Memory B cell (primary cell): ENCODE data around the gene CD200R1.

Experiments
- ATAC-seq: fragments of 150-1000 bp; cut with Tn5 transposase; 2 replicates; pipeline ENCODE4 v1.10.0; 2021; ENCODE audit warnings: low read depth, mild to moderate bottlenecking, moderate library complexity
- DNase-seq, 2 donors: peaks; one replicate each; pipeline ENCODE4 v3.0.0; 2022; ENCODE audit warnings: low spot score in 2 of 2
- H3K27ac Mint-ChIP-seq: one replicate; pipeline ENCODE4 v1.8.0; 2022; ENCODE audit warnings: mild to moderate bottlenecking, moderate library complexity, mixed read lengths
- H3K27me3 Mint-ChIP-seq: one replicate; pipeline ENCODE4 v1.8.0; 2022; ENCODE audit warnings: mixed read lengths
- H3K36me3 Mint-ChIP-seq: one replicate; pipeline ENCODE4 v1.8.0; 2022; ENCODE audit warnings: mild to moderate bottlenecking, mixed read lengths
- H3K4me1 Mint-ChIP-seq: one replicate; pipeline ENCODE4 v1.8.0; 2022; ENCODE audit warnings: mixed read lengths
- H3K4me3 Mint-ChIP-seq: one replicate; pipeline ENCODE4 v1.8.0; 2022; ENCODE audit warnings: mild to moderate bottlenecking, moderate library complexity, mixed read lengths
- H3K9me3 Mint-ChIP-seq: one replicate; pipeline ENCODE4 v1.8.0; 2022; ENCODE audit warnings: mixed read lengths

The CD200R1 gene

GRCh38 chr3:112889357-112889756 lies 85.5 kb downstream of the CD200R1 start:
- Mint-ChIP-seq H3K27me3 (no peaks in the 10 kb centered on the region), H3K4me3 (peak overlapping the region; percentile 55), H3K9me3 (no peaks in the 10 kb centered on the region), H3K4me1 (peaks cover 18% of the 10 kb centered on the region), H3K36me3 (no peaks in the 10 kb centered on the region), H3K27ac (no peak overlapping the region)
- no peak for DNase-seq
- no peak for ATAC-seq

GRCh38 chr3:112888381-112889085 lies 86.4 kb downstream of the CD200R1 start:
- Mint-ChIP-seq H3K4me3 (peak overlapping the region; percentile 55), H3K4me1 (peaks cover 20% of the 10 kb centered on the region), H3K27me3 (no peaks in the 10 kb centered on the region), H3K36me3 (no peaks in the 10 kb centered on the region), H3K27ac (no peak overlapping the region), H3K9me3 (no peaks in the 10 kb centered on the region)
- peak; percentile 56 for ATAC-seq
- DNase-seq, result no peak

GRCh38 chr3:112884678-112885290 lies 90.1 kb downstream of the CD200R1 start:
- Mint-ChIP-seq H3K4me1 (peaks cover 30% of the 10 kb centered on the region), H3K27me3 (no peaks in the 10 kb centered on the region), H3K27ac (no peak overlapping the region), H3K36me3 (peaks cover 3% of the 10 kb centered on the region), H3K9me3 (peaks cover 3% of the 10 kb centered on the region), H3K4me3 (no peak overlapping the region)
- DNase-seq, result no peak
- ATAC-seq, result no peak

- H3K4me3 Mint-ChIP-seq, result peak overlapping the region; percentile 56
- peaks cover 4% of the 10 kb centered on the region for H3K9me3 Mint-ChIP-seq
- peaks cover 18% of the 10 kb centered on the region for H3K4me1 Mint-ChIP-seq
- H3K27me3 Mint-ChIP-seq, result no peaks in the 10 kb centered on the region
- peak; percentile 29 for ATAC-seq
- no peak for DNase-seq
- peaks cover 3% of the 10 kb centered on the region for H3K36me3 Mint-ChIP-seq
- no peak overlapping the region for H3K27ac Mint-ChIP-seq
Observed at GRCh38 chr3:112881891-112882290, 93.0 kb downstream of the CD200R1 start.

- H3K36me3 Mint-ChIP-seq, result peaks cover 6% of the 10 kb centered on the region
- H3K4me1 Mint-ChIP-seq, result peaks cover 35% of the 10 kb centered on the region
- ATAC-seq (no peak), DNase-seq (no peak)
- no peak overlapping the region for H3K4me3 Mint-ChIP-seq
- no peak overlapping the region for H3K27ac Mint-ChIP-seq
- no peaks in the 10 kb centered on the region for H3K27me3 Mint-ChIP-seq
- peaks cover 7% of the 10 kb centered on the region for H3K9me3 Mint-ChIP-seq
Observed at GRCh38 chr3:112875561-112875960, 99.3 kb downstream of the CD200R1 start.

- Mint-ChIP-seq H3K36me3 (peaks cover 3% of the 10 kb centered on the region), H3K27ac (peak overlapping the region; percentile 73), H3K4me1 (peaks cover 31% of the 10 kb centered on the region), H3K4me3 (peak overlapping the region; percentile 62), H3K9me3 (peaks cover 7% of the 10 kb centered on the region), H3K27me3 (no peaks in the 10 kb centered on the region)
- ATAC-seq (peak; percentile 48), DNase-seq (no peak)
Observed at GRCh38 chr3:112874725-112875124, 100.2 kb downstream of the CD200R1 start.

GRCh38 chr3:112873632-112874031 lies 101.3 kb downstream of the CD200R1 start:
- peak; percentile 93 for ATAC-seq
- Mint-ChIP-seq H3K9me3 (peaks cover 9% of the 10 kb centered on the region), H3K4me3 (peak overlapping the region; percentile 77), H3K27me3 (no peaks in the 10 kb centered on the region), H3K36me3 (peaks cover 6% of the 10 kb centered on the region), H3K27ac (no peak overlapping the region), H3K4me1 (peaks cover 29% of the 10 kb centered on the region)
- no peak for DNase-seq

GRCh38 chr3:112871735-112872134 lies 103.2 kb downstream of the CD200R1 start:
- Mint-ChIP-seq H3K9me3 (peaks cover 13% of the 10 kb centered on the region), H3K27ac (no peak overlapping the region), H3K36me3 (peaks cover 7% of the 10 kb centered on the region), H3K4me1 (peaks cover 29% of the 10 kb centered on the region), H3K4me3 (no peak overlapping the region), H3K27me3 (no peaks in the 10 kb centered on the region)
- ATAC-seq (no peak), DNase-seq (no peak)
